HepG2 (cell line): Measurements from ENCODE around the gene FBXO44. TPM values are rescaled to one million over a fixed set of nuclear protein-coding genes. Genes with fewer than 3 reads are reported as not detected.

Experiments used
- NCOA2 ChIP-seq: sonication (generic); formaldehyde crosslinking; IDR thresholded peaks from 2 replicates; pipeline ENCODE4 v1.8.0; 2022; ENCODE audit warnings: inconsistent platforms
- ZFX ChIP-seq: sonication (generic); formaldehyde crosslinking; IDR thresholded peaks from 2 replicates; pipeline ENCODE4 v1.4.0; 2020; ENCODE audit warnings: mild to moderate bottlenecking, low read depth, missing genetic modification reagents, moderate library complexity
- polyA plus RNA-seq, 8 experiments: library from polyadenylated mRNA; depleted of rRNA in 3 of 8; stranded (reverse) in 7 of 8; unstranded in 1 of 8; fragments of >200 nt; fragmentation: Illumina TruSeq in 4 of 8; extraction: Trizol in 4 of 8; gene quantifications; 2 replicates each; pipeline versions ENCODE4 v1.2.1 to v1.2.3, GENCODE V29; 2011 to 2016; ENCODE audit warnings: low read depth in 4 of 8, missing spikeins in 1 of 8, mixed read lengths in 1 of 8; ENCODE audit not compliant: insufficient read depth in 1 of 8
- total RNA-seq, 5 experiments: library from RNA; depleted of rRNA; stranded (reverse); fragments of >200 nt; fragmentation: Illumina TruSeq; extraction: Trizol; gene quantifications; 2 replicates each; pipeline ENCODE4 v1.2.3, GENCODE V29; 2016; ENCODE audit warnings: low read depth in 1 of 5
- TF ChIP-seq, protein P1 (sequence below): sonication (generic); formaldehyde crosslinking; IDR thresholded peaks from one replicate; pipeline ENCODE4 v1.5.1; 2020; ENCODE audit warnings: mild to moderate bottlenecking, missing genetic modification reagents; ENCODE audit errors: not compliant biosample characterization
- TF ChIP-seq, protein P2 (sequence below): sonication (generic); formaldehyde crosslinking; IDR thresholded peaks from 2 replicates; pipeline ENCODE4 v1.4.0; 2020; ENCODE audit warnings: missing genetic modification reagents
- TF ChIP-seq, protein P3 (sequence below): sonication (generic); formaldehyde crosslinking; conservative IDR thresholded peaks from 2 replicates; pipeline ENCODE4 v1.4.0; 2020; ENCODE audit warnings: mild to moderate bottlenecking, missing genetic modification reagents, moderate library complexity
- TF ChIP-seq, protein P4 (sequence below), 2 experiments: sonication (generic) in 1 of 2; formaldehyde crosslinking in 1 of 2; IDR thresholded peaks; 2 replicates each; pipeline versions ENCODE4 v1.5.1 to v1.6.1; 2011 to 2020; ENCODE audit warnings: borderline replicate concordance in 1 of 2, low read depth in 1 of 2, low read length in 1 of 2, mild to moderate bottlenecking in 1 of 2, missing genetic modification reagents in 1 of 2, moderate library complexity in 1 of 2
- TF ChIP-seq, protein P5 (sequence below): sonication (generic); formaldehyde crosslinking; IDR thresholded peaks from 2 replicates; pipeline ENCODE4 v1.8.0; 2022; ENCODE audit warnings: mild to moderate bottlenecking, missing genetic modification reagents

The FBXO44 gene
- total and polyA plus RNA-seq, 2 of the 13 experiments (the other 11 are each of a cell fraction or from before 2014, with no cell fraction given) = 22.4 to 27.9 TPM

DNA sequence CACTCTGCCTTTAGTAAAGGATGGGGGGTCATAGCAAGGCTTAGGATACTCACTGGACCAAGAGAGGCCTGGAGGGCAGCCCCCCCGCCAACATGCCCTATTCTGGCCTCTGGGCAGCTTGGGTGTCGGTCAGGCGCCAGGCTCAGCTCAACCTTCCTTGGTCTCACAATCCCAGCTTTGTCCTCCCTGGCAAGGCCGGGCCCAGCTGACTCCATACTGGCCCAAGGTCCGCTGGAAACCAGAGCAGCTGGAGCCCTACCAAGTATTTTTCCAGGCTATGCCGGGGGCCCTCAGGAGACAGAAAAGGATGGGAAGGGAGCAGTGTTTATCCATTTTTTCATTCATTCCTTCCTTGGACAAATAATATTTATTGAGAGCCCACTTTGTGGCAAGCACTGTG, 6.6 kb upstream of the FBXO44 start (continued):
- TF ChIP-seq, protein P1, sequence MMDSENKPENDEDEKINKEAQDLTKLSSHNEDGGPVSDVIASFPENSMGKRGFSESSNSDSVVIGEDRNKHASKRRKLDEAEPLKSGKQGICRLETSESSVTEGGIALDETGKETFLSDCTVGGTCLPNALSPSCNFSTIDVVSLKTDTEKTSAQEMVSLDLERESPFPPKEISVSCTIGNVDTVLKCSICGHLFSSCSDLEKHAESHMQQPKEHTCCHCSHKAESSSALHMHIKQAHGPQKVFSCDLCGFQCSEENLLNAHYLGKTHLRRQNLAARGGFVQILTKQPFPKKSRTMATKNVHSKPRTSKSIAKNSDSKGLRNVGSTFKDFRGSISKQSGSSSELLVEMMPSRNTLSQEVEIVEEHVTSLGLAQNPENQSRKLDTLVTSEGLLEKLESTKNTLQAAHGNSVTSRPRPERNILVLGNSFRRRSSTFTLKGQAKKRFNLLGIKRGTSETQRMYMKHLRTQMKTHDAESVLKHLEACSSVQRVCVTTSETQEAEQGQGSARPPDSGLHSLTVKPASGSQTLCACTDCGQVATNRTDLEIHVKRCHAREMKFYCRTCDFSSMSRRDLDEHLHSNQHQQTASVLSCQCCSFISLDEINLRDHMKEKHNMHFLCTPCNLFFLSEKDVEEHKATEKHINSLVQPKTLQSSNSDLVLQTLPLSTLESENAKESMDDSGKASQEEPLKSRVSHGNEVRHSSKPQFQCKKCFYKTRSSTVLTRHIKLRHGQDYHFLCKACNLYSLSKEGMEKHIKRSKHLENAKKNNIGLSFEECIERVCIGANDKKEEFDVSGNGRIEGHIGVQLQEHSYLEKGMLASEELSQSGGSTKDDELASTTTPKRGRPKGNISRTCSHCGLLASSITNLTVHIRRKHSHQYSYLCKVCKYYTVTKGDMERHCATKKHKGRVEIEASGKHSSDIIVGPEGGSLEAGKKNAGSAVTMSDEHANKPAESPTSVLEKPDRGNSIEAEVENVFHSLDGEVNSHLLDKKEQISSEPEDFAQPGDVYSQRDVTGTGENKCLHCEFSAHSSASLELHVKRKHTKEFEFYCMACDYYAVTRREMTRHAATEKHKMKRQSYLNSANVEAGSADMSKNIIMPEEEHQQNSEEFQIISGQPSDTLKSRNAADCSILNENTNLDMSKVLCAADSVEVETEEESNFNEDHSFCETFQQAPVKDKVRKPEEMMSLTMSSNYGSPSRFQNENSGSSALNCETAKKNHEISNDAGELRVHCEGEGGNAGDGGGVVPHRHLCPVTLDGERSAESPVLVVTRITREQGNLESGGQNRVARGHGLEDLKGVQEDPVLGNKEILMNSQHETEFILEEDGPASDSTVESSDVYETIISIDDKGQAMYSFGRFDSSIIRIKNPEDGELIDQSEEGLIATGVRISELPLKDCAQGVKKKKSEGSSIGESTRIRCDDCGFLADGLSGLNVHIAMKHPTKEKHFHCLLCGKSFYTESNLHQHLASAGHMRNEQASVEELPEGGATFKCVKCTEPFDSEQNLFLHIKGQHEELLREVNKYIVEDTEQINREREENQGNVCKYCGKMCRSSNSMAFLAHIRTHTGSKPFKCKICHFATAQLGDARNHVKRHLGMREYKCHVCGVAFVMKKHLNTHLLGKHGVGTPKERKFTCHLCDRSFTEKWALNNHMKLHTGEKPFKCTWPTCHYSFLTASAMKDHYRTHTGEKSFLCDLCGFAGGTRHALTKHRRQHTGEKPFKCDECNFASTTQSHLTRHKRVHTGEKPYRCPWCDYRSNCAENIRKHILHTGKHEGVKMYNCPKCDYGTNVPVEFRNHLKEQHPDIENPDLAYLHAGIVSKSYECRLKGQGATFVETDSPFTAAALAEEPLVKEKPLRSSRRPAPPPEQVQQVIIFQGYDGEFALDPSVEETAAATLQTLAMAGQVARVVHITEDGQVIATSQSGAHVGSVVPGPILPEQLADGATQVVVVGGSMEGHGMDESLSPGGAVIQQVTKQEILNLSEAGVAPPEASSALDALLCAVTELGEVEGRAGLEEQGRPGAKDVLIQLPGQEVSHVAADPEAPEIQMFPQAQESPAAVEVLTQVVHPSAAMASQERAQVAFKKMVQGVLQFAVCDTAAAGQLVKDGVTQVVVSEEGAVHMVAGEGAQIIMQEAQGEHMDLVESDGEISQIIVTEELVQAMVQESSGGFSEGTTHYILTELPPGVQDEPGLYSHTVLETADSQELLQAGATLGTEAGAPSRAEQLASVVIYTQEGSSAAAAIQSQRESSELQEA (CRISPR knock-in tag) = no peak
- TF ChIP-seq ZFX (CRISPR knock-in tag) (0 out of 2 replicates have a peak, but pooled peaks have one; percentile 37), NCOA2 (CRISPR knock-in tag) (no peak)
- TF ChIP-seq, protein P2, sequence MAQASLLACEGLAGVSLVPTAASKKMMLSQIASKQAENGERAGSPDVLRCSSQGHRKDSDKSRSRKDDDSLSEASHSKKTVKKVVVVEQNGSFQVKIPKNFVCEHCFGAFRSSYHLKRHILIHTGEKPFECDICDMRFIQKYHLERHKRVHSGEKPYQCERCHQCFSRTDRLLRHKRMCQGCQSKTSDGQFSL (CRISPR knock-in tag) = 0 out of 2 replicates have a peak, but pooled peaks have one; percentile 6
- TF ChIP-seq, protein P3, sequence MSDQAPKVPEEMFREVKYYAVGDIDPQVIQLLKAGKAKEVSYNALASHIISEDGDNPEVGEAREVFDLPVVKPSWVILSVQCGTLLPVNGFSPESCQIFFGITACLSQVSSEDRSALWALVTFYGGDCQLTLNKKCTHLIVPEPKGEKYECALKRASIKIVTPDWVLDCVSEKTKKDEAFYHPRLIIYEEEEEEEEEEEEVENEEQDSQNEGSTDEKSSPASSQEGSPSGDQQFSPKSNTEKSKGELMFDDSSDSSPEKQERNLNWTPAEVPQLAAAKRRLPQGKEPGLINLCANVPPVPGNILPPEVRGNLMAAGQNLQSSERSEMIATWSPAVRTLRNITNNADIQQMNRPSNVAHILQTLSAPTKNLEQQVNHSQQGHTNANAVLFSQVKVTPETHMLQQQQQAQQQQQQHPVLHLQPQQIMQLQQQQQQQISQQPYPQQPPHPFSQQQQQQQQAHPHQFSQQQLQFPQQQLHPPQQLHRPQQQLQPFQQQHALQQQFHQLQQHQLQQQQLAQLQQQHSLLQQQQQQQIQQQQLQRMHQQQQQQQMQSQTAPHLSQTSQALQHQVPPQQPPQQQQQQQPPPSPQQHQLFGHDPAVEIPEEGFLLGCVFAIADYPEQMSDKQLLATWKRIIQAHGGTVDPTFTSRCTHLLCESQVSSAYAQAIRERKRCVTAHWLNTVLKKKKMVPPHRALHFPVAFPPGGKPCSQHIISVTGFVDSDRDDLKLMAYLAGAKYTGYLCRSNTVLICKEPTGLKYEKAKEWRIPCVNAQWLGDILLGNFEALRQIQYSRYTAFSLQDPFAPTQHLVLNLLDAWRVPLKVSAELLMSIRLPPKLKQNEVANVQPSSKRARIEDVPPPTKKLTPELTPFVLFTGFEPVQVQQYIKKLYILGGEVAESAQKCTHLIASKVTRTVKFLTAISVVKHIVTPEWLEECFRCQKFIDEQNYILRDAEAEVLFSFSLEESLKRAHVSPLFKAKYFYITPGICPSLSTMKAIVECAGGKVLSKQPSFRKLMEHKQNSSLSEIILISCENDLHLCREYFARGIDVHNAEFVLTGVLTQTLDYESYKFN = 0 out of 2 replicates have a peak, but pooled peaks have one; percentile 27
- TF ChIP-seq, protein P4, sequence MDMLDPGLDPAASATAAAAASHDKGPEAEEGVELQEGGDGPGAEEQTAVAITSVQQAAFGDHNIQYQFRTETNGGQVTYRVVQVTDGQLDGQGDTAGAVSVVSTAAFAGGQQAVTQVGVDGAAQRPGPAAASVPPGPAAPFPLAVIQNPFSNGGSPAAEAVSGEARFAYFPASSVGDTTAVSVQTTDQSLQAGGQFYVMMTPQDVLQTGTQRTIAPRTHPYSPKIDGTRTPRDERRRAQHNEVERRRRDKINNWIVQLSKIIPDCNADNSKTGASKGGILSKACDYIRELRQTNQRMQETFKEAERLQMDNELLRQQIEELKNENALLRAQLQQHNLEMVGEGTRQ (IDR thresholded peaks at IDR 0.05; ENCODE audit: low read depth, low read length) = no peak
- TF ChIP-seq, protein P4 (CRISPR knock-in tag; IDR thresholded peaks at IDR 0.05; ENCODE audit: borderline replicate concordance) = no peak
- TF ChIP-seq, protein P5, sequence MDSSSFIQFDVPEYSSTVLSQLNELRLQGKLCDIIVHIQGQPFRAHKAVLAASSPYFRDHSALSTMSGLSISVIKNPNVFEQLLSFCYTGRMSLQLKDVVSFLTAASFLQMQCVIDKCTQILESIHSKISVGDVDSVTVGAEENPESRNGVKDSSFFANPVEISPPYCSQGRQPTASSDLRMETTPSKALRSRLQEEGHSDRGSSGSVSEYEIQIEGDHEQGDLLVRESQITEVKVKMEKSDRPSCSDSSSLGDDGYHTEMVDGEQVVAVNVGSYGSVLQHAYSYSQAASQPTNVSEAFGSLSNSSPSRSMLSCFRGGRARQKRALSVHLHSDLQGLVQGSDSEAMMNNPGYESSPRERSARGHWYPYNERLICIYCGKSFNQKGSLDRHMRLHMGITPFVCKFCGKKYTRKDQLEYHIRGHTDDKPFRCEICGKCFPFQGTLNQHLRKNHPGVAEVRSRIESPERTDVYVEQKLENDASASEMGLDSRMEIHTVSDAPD (CRISPR knock-in tag) = no peak
